ENCODE measurements around the gene FOXF2. TPM values are rescaled to one million over a fixed set of nuclear protein-coding genes. Genes with fewer than 3 reads are reported as not detected.

FOXF2 gene
- total RNA-seq, 1 donor from 2014 or later, result not detected

- ATAC-seq, result no peak
- DNase-seq (ENCODE audit: low spot score), result no peak
Measured at GRCh38 chr6:1378065-1379016, 11.0 kb upstream of the FOXF2 start.

GRCh38 chr6:1379017-1379787, 10.2 kb upstream of the FOXF2 start:
- no peak for DNase-seq (ENCODE audit: low spot score)
- no peak for ATAC-seq

GRCh38 chr6:1379788-1380147, 9.6 kb upstream of the FOXF2 start:
- DNase-seq (ENCODE audit: low spot score), result no peak
- no peak for ATAC-seq

DNA sequence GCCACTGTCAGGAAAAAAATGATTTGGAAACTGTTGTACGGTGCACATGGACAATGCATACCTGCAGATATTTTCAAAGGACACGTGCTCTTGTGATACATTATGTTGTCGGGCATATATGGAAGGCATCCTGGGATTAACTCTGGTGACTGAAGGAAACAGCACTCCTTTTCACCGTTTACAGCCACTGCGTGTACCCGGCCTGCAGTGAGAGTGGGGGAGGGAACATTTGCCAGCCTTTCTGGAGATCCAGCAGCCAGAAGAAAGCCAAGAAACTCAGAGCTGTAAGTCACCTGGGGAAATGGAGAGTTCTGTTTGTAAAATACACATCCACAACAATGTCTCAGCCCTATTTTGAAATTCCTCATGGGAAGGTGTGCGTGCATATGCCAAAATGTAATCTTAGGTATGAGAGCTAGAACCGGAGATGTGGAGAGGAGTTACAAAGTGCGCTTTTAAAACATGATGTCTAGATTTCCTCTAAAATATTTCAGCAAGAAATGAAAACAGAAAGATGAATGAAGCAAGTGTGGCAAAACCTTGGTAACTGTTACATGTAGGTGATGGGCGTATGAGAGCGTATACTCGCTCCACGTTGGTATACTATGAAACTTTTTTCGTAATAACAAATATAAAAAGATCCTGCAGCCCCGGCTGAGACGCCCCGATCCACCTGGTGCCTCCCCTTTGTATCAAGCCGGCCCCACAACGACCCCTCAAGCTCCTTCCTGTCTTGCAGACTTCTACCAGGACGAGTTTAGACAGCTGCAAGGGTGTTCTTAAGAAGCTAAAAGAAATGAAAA, 8.6 kb upstream of the FOXF2 start:
- DNase-seq (ENCODE audit: low spot score) (no peak), ATAC-seq (no peak)

GRCh38 chr6:1381481-1382330, 7.7 kb upstream of the FOXF2 start:
- ATAC-seq, result peak; percentile 95
- DNase-seq (ENCODE audit: low spot score), result peak; percentile 60

- ATAC-seq (no peak), DNase-seq (ENCODE audit: low spot score) (no peak)
Measured at GRCh38 chr6:1382331-1382882, 7.0 kb upstream of the FOXF2 start.

DNA sequence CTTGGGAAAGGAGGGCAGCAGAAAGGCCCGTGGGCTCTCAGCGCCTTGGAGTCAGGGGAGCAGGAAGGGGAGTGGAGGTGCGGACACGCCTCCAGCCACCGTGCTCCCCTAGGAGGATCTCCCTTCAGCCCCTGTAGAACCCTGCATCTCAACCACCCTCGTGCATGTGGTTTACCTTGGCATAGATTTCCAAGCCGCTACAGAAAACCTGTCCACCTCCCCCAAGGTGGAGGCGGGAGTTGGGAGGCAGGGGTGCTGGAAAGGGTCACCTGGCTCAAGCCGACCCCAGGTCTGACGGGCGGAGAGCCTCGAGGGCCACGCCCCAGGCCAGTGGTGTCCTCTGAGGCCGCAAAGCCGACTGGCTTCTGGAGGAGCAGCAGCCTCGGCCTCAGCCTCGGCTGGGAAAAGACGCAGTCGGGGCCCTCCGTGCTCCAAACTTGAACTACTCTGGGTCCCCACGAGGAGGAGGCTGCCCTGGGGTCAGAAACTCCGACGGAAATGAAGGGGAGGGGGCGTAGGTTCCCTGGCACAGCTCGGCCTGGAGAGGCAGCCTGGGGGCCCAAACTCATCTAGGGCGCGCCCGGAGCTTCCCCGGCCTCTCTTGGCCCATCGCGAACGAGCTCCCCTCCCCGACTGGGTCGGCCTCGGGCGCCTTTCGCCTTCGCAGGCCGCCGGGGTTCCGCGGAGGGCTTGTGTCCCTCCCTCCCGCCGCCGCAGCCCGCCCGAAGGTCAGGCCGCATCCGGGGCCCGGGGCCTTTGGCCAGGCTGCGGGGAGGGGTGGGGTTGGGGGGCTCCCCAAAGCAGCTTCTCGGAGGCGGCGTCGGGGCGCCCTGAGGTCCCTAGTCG, 6.3 kb upstream of the FOXF2 start:
- ATAC-seq, result no peak
- no peak for DNase-seq (ENCODE audit: low spot score)

- no peak for DNase-seq (ENCODE audit: low spot score)
- ATAC-seq, result no peak
Measured at GRCh38 chr6:1383729-1384548, 5.4 kb upstream of the FOXF2 start.

DNA sequence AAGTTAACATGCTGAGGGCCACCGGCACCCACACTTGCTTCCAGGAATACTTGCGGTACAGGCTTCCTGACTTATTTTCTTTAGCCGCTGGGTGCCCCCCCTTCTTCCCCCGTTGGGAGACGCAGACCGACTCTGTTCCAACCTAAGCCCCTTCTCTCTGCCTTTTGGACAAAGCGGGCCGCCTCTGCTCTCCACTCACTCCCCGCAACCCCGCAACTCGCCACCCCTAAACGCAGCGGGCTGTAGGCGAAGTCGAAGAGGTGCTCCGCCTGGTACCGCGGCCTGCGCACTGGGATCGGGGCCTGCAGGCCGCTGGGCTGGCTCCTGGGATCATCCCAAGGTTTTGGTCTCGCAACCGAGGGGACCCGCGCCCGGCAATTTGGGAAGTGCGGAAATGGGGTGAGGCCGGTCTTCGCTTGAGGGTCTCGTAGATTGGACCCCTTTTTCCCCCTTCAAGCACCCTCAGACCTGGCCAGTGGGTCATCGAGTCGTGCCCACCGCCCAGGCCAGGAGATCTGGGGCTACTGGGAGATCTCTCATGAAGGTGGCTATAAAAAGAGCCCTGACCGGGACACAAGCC, 4.7 kb upstream of the FOXF2 start:
- ATAC-seq (no peak), DNase-seq (ENCODE audit: low spot score) (no peak)

DNA sequence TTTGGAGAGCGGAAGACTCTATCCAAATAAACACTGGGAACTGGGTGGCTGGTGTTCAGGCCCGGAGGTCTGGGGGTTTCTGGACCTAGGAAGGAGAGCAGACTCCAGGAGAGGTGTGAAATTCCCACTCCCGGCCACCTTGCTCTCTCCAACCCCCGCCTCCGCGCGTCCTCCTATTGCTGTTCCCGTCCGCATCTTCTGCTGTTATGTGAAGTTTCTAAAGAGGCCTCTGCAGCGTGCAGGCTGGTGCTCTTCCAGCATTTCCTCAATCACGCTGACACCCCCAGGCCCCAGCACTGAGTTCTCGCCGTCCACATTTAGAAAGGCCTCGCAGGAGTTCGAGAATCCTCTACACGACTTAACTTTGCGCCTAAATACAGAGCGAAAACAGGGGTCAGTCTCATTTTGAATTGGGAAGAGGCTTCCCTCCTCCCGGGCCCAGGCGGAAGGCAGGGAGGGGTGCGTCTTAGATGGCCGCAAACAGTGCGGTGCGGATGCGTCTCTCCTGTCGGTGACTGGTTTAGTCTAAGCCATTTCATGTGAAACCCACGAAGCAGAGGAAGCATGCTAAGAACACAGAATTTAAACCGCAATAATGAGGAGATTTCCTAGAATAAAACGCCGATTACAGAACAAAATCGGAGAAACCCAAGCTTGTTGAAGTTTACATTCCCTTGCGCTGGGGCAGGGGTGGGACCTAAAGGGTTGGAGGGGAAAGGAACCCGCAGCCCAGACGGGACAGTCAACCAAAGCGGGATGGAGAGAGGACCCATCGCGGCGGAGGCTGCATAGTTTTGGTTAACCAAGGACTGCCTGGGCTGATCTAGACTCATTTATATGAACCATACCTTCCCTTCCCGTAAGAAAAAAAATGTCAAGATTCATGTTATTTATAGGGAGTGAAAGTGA, 4.0 kb upstream of the FOXF2 start:
- ATAC-seq (no peak), DNase-seq (ENCODE audit: low spot score) (no peak)

DNA sequence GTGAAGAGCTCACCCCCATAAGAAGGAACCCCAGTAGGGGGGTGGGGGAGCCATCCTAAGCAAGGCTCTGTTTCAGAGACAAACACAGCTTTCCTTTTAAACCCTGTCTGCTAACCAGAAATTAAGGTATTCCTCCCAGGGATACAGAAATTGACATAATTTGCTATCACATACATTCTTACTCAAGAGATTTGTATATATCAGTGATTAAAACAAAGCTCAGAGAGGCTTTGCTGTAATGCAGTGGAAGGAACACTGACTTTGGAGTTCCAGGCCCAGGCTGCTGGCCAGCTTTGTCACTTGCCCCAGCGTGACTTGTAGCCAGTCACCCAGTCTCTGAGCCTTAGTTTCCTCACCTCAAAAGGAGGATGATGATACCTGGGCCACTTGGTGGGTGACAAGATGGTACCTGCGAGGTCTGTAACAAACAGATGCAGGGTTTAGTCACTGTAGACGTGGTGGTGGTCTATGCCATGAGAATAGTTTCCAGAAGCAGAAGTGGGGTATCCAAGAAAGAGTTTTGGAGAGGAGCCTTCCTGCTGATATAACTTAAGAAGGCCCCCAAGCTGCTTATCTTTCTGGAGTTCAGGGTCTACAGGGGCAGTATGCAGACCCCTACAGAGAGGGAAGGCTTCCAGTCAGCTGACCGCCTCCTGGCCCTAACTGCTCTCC, 3.2 kb upstream of the FOXF2 start:
- DNase-seq (ENCODE audit: low spot score) (no peak), ATAC-seq (no peak)

DNA sequence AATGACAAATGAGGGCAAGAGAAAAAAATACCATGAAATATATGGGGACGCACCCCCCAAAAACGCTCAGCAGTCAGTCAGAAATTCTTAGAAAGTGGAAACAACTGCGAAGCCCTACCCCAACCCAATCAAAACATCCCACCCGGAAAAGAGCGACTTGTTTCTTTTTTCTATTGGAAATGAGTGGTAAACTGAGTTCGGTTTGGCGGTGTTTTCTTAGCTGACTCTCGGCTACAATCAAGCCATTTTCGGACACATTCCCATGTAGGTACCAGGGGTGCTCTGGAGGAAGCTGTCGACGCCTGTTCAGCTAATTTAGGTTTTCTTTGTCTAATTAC, 1.9 kb upstream of the FOXF2 start:
- DNase-seq (ENCODE audit: low spot score) (no peak), ATAC-seq (no peak)

DNA sequence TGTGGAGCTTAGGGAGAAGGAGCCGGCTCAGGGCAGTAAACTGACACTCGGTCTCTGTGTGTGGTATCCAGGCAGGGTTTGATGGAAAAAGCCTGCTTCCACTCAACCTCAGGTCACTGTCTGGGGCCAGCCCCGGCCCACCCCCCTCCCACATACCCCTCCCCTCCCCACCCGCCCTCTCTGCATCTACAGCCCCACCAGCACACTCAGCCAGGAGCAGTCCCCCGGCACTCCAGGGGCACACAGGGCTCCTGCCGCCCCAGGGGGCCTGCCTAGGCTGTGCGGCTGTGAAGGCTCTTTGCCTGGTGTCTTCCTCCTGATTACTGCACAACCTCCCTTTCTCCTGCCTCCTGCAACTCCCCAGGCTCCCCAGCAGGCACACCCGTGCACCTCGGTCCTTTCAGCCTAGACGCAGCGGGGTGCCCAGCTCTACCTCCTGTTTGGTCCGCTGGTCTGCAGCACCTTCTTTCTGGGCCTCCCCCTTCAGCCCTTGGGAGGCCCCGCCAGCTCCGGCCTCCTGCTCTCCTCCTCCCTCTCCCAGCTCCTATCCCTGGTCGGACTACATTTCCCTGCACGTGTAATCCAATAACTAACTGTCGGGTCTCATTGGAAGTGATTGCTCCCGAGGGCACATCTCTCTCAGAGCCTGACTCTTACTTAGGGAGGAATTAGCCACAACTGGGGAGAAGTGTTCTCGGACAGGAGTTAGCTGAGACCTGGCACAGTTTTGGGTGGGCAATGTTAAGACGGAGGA, 1.3 kb upstream of the FOXF2 start:
- ATAC-seq (no peak), DNase-seq (ENCODE audit: low spot score) (no peak)

- ATAC-seq (no peak), DNase-seq (ENCODE audit: low spot score) (no peak)
Measured at GRCh38 chr6:1388630-1389368, 577 bp upstream of the FOXF2 start.

All from left lobe of liver (tissue), 2 donors.